Activated naive CD4-positive, alpha-beta T cell treated with anti-CD3 and anti-CD28 coated beads, Interleukin-2, amount 50 U/mL, for 16 hours (primary cell): ENCODE data around the gene CDKN2B-AS1.
"Not testable (repeated sequence)": the region's sequence is repeated elsewhere in the genome, so short reads cannot be mapped to it uniquely, and the experiment has no call there.

Experiments
- DNase-seq: peaks from one replicate; pipeline ENCODE4 v3.0.0-alpha.2; 2020

The CDKN2B-AS1 gene

GRCh38 chr9:21994556-21995005 lies at the start of gene CDKN2B-AS1:
CDKN2B-AS1 (plus strand) TSS chr9:21994791.
- DNase-seq, result peak; percentile 29

GRCh38 chr9:21945606-21946005 lies 49.0 kb upstream of the CDKN2B-AS1 start:
- no peak for DNase-seq

- no peak for DNase-seq
Measured at GRCh38 chr9:21958833-21959232, 35.8 kb upstream of the CDKN2B-AS1 start.

- not testable (repeated sequence) for DNase-seq
Measured at GRCh38 chr9:21959268-21959667, 35.3 kb upstream of the CDKN2B-AS1 start.

- DNase-seq, result no peak
Measured at GRCh38 chr9:21961569-21961968, 33.0 kb upstream of the CDKN2B-AS1 start.

- DNase-seq, result peak; percentile 39
Measured at GRCh38 chr9:21964925-21965385, 29.6 kb upstream of the CDKN2B-AS1 start.

- peak; percentile 25 for DNase-seq
Measured at GRCh38 chr9:21965401-21965951, 29.1 kb upstream of the CDKN2B-AS1 start.

GRCh38 chr9:21966140-21966851 lies 28.3 kb upstream of the CDKN2B-AS1 start:
- no peak for DNase-seq

- DNase-seq, result no peak
Measured at GRCh38 chr9:21967169-21967568, 27.4 kb upstream of the CDKN2B-AS1 start.

- DNase-seq, result no peak
Measured at GRCh38 chr9:21967702-21968101, 26.9 kb upstream of the CDKN2B-AS1 start.

GRCh38 chr9:21968331-21969010 lies 26.1 kb upstream of the CDKN2B-AS1 start:
- DNase-seq, result no peak

GRCh38 chr9:21969011-21969940 lies 25.3 kb upstream of the CDKN2B-AS1 start:
- DNase-seq, result no peak

- no peak for DNase-seq
Measured at GRCh38 chr9:21969951-21970799, 24.4 kb upstream of the CDKN2B-AS1 start.

- no peak for DNase-seq
Measured at GRCh38 chr9:21970800-21971640, 23.6 kb upstream of the CDKN2B-AS1 start.

GRCh38 chr9:21972361-21972760 lies 22.2 kb upstream of the CDKN2B-AS1 start:
- DNase-seq, result no peak

- DNase-seq, result no peak
Measured at GRCh38 chr9:21974343-21974721, 20.3 kb upstream of the CDKN2B-AS1 start.

- peak; percentile 41 for DNase-seq
Measured at GRCh38 chr9:21974722-21975409, 19.7 kb upstream of the CDKN2B-AS1 start.

- DNase-seq, result no peak
Measured at GRCh38 chr9:21976334-21976875, 18.2 kb upstream of the CDKN2B-AS1 start.

- DNase-seq, result no peak
Measured at GRCh38 chr9:21982391-21982790, 12.2 kb upstream of the CDKN2B-AS1 start.
